ENCODE measurements around the gene CHP2.

Gene CHP2

GRCh38 chr16:23785842-23786241 is 31.0 kb downstream of the CHP2 start:
- H3K4me3 ChIP-seq (replicated peaks; ENCODE audit: low read depth, low read length): no peak overlapping the region
- no peak for TF ChIP-seq CTCF (IDR thresholded peaks at IDR 0.05; ENCODE audit: low read length, missing control alignments)
- DNase-seq (ENCODE audit: low read depth): no peak

- no peak overlapping the region for H3K4me3 ChIP-seq (replicated peaks; ENCODE audit: low read depth, low read length)
- DNase-seq (ENCODE audit: low read depth): no peak
- no peak for TF ChIP-seq CTCF (IDR thresholded peaks at IDR 0.05; ENCODE audit: low read length, missing control alignments)
These were observed 32.2 kb downstream of the CHP2 start for GRCh38 chr16:23786964-23787561.

GRCh38 chr16:23788685-23789084 is 33.9 kb downstream of the CHP2 start:
- TF ChIP-seq CTCF (IDR thresholded peaks at IDR 0.05; ENCODE audit: low read length, missing control alignments): no peak
- no peak overlapping the region for H3K4me3 ChIP-seq (replicated peaks; ENCODE audit: low read depth, low read length)
- no peak for DNase-seq (ENCODE audit: low read depth)

DNA sequence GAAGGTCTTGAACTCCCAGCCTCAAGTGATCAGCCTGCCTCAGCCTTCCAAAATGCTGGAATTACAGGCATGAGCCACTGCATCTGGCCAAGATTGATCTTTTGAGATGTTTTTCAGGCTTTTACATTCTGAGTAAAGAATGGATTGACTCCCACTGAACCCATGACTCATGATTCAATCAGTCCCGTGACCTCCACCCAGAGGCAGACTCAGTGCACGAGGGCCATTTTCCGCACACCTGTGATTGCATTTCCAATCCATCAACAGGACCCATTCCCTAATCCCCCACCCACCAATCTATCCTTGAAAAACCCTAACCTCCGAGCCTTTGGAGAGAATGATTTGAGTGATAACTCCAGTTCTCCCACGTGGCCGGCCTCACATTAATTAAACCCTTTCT is 40.6 kb downstream of the CHP2 start:
- no peak for DNase-seq (ENCODE audit: low read depth)

GRCh38 chr16:23796941-23797340 is 42.1 kb downstream of the CHP2 start:
- H3K4me3 ChIP-seq (replicated peaks; ENCODE audit: low read depth, low read length): no peak overlapping the region
- DNase-seq (ENCODE audit: low read depth): no peak
- TF ChIP-seq CTCF (IDR thresholded peaks at IDR 0.05; ENCODE audit: low read length, missing control alignments): no peak

More for the DNA sequence above, 40.6 kb downstream of the CHP2 start:
- no peak for TF ChIP-seq CTCF (IDR thresholded peaks at IDR 0.05; ENCODE audit: low read length, missing control alignments)
- H3K4me3 ChIP-seq (replicated peaks; ENCODE audit: low read depth, low read length): no peak overlapping the region

GRCh38 chr16:23801378-23801777 is 46.6 kb downstream of the CHP2 start:
- peak; percentile 67 for DNase-seq (ENCODE audit: low read depth)
- peak; percentile 70 for TF ChIP-seq CTCF (IDR thresholded peaks at IDR 0.05; ENCODE audit: low read length, missing control alignments)
- H3K4me3 ChIP-seq (replicated peaks; ENCODE audit: low read depth, low read length): no peak overlapping the region

GRCh38 chr16:23802776-23803175 is 48.0 kb downstream of the CHP2 start:
- no peak for DNase-seq (ENCODE audit: low read depth)
- TF ChIP-seq CTCF (IDR thresholded peaks at IDR 0.05; ENCODE audit: low read length, missing control alignments): no peak

More at GRCh38 chr16:23802776-23803175, 48.0 kb downstream of the CHP2 start:
- no peak overlapping the region for H3K4me3 ChIP-seq (replicated peaks; ENCODE audit: low read depth, low read length)
